KOPT-K1 (cell line): ENCODE data around the gene TNFRSF8.

Source experiments
- H3K27ac ChIP-seq: fragments of 200-600 bp; sonication (generic); 2 replicates; pipeline ENCODE4 v1.5.1; 2016; ENCODE audit warnings: antibody characterized with exemption, mild to moderate bottlenecking, low read depth, low read length; ENCODE audit not compliant: poor library complexity, severe bottlenecking
- H3K36me3 ChIP-seq: fragments of 200-600 bp; sonication (generic); 2 replicates; pipeline ENCODE4 v1.5.1; 2017; ENCODE audit warnings: antibody characterized with exemption, mild to moderate bottlenecking, low read length, moderate library complexity; ENCODE audit not compliant: insufficient read depth
- H3K9me3 ChIP-seq: fragments of 200-600 bp; sonication (generic); 2 replicates; pipeline ENCODE4 v1.5.1; 2017; ENCODE audit warnings: antibody characterized with exemption, low read length, mild to moderate bottlenecking; ENCODE audit not compliant: insufficient read depth, poor library complexity, severe bottlenecking

Gene TNFRSF8

DNA sequence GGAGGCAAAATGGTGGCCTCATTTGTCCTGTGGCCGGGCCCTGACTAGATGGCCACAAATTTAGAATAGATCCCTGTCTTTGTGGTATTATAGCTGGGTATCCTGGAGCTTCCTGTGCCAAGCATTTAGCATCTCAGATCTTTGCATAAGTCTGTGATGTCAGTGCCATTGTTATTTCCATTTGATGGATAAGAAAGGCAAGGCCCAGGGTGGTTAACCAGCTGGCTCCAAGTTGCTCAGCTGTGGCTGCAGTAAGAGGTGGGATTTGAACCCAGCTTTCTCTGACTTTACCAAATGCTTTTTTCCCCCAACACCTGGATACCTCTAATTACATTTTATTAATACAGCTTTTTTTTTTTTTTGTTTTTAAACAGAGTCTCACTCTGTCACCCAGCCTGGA lies 11.7 kb upstream of the TNFRSF8 start:
- no peak overlapping the region for H3K27ac ChIP-seq
- no peaks in the 10 kb centered on the region for H3K36me3 ChIP-seq
- no peaks in the 10 kb centered on the region for H3K9me3 ChIP-seq

DNA sequence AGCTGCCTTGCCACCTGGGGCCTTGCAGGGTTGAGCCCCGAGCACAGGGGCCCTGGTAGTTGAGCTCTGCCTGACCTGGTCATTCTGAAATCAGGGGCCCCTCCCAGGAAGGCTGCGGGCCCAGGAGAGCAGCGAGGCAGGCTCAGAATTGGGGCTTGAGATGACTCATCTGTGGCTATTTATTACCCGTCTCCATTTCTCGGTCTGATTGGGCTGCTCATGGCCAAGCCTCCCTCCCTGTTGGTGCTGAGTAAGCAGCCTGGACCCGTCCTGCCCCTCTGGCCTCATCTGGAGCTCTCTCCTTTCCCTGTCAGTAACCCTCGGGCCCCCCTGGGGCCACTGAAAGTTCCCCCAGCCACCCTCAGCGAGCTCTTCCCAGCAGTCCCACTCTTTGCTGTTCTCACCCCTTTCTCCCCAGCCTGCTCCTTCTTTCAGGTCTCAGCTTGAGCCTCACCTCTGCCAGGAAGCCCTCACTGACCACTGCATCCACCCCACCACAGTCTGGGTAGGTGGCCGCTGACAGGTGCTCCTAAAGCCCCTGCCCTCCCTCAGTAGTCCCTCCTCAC lies 11.0 kb upstream of the TNFRSF8 start:
- H3K36me3 ChIP-seq, result no peaks in the 10 kb centered on the region
- no peaks in the 10 kb centered on the region for H3K9me3 ChIP-seq
- H3K27ac ChIP-seq, result no peak overlapping the region

DNA sequence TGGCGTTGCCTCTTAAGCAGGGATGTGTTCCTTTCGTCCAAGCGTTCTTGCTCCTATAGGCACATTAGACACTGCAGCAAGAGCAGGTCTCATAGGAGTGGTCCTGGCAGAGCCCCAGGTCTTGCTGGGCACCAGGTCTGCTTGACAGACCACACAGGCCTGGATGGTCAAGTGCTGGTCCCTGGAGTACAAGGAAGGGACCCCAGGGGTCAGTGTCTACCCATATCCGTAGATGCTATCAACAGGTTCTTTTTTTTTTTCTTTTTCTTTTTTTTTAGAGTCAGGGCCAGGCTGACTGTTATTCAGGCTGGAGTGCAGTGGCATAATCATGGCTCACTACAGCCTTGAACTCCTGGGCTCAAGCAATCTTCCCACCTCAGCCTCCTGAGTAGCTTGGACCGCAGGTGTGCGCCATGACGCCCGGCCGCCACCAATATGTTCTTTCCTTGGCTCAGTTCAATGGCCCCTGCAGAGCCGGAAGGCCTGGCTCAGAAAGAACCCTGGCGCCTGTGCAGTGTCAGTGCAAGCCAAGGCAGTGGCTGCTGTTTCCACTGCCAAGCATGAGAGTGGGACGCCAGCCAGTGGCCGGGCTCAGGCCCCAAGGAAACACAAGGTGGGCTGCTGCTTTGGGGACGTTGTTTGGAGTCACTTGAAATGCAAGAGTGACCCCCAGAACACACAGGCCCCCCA lies 10.0 kb upstream of the TNFRSF8 start:
- Histone ChIP-seq H3K36me3 (no peaks in the 10 kb centered on the region), H3K9me3 (no peaks in the 10 kb centered on the region), H3K27ac (no peak overlapping the region)

DNA sequence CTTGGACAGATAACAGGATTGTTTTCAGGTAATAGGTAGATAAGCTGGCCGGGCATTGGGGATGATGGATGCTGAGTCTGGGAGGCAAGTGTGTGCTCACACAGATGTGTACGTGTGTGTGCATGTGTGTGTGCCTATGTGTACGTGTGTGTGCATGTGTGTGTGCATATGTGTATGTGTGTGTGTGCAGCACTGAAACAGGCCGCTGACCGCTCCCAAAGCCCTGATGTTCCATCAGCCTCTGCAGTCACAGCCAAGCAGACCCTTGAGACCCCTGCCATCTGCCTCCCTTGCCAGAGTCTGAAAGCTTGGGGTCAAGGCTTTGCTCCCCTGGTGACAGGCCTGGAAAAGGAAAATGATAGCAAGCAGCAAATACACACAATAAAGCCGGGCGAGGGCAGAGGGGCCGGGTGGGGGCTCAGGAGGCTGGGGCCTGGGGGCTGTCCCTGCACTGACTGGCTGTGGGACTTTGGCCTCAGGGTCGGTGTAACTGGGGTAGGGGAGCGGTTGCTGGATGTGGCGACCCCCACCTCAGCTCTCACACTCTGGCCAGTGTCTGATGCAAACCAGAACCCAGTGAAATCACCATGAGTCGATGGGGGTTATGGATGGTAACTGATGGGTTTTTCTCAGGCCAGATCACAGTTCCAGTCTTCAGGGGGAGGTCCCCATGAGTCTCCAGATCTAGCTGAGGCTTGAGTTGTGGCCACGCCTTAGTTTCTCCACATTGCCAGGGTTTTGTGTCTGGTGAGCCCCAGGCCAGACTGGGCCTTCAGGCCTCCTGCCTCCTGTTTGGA lies 9.2 kb upstream of the TNFRSF8 start:
- H3K36me3 ChIP-seq, result no peaks in the 10 kb centered on the region
- H3K27ac ChIP-seq, result no peak overlapping the region

DNA sequence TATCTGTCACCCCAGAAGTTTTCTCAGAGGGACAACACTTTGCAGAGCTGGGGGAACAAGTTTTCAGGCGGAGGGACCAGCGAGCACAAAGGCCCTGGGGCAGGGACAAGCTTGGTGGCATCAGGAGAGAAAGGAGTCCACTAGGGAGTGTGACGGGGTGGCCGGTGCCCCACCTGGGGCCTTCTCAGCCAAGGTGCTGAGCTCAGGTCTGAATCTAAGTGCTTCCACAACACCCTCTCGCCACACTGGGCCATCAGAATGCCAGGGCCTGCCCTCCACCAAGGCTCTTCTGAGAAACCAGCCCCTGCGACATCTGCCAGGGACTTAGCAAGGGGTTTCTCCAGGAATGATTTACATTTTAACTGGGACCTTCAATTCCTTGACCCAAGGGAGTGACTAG lies 7.8 kb upstream of the TNFRSF8 start:
- no peaks in the 10 kb centered on the region for H3K9me3 ChIP-seq
- H3K27ac ChIP-seq, result no peak overlapping the region
- H3K36me3 ChIP-seq, result no peaks in the 10 kb centered on the region

More for the DNA sequence above, 9.2 kb upstream of the TNFRSF8 start:
- no peaks in the 10 kb centered on the region for H3K9me3 ChIP-seq

DNA sequence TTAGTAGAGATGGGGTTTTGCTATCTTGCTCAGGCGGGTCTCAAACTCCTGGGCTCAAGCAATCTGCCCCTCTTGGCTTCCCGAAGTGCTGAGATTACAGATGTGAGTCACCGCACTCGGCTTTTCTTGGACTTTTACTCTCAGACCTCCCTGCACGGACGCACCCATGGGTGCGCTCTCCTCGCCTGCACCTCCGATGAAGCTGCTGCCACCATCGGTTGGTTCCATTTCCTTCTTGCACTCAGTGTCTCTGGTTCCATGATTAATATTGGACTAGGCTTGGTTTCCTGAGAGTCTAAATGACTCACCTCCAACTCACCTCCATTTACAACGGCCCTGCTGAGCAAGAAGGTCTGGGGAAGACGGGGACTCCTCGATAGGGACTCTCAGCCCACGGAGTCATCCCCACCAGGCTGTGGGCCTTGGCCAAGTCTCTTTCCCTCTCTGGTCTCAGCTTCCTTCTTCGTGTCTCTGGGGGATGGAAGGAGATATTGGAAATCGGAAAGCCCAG lies 6.7 kb upstream of the TNFRSF8 start:
- no peaks in the 10 kb centered on the region for H3K36me3 ChIP-seq
- no peak overlapping the region for H3K27ac ChIP-seq
- H3K9me3 ChIP-seq, result no peaks in the 10 kb centered on the region

DNA sequence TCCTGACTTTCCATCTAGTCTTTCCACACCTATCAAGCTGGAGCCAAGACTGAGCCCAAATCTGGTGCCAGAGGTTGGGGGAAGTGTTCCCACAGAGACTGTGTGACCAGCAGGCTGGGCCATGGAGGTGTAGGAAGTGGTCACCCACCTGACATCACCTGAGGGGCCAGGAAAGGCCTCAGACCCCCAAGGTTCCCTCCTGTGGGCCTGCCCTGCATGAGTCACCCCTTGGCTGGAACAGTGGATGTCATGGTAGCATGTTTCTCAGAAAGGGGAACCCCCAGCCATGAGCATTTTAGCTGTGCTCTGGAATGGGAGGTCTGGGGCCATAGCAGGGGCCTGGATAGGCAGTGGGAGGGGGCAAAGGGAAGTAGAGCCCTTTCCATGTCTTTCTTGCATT lies 5.7 kb upstream of the TNFRSF8 start:
- Histone ChIP-seq H3K27ac (no peak overlapping the region), H3K9me3 (no peaks in the 10 kb centered on the region), H3K36me3 (no peaks in the 10 kb centered on the region)

DNA sequence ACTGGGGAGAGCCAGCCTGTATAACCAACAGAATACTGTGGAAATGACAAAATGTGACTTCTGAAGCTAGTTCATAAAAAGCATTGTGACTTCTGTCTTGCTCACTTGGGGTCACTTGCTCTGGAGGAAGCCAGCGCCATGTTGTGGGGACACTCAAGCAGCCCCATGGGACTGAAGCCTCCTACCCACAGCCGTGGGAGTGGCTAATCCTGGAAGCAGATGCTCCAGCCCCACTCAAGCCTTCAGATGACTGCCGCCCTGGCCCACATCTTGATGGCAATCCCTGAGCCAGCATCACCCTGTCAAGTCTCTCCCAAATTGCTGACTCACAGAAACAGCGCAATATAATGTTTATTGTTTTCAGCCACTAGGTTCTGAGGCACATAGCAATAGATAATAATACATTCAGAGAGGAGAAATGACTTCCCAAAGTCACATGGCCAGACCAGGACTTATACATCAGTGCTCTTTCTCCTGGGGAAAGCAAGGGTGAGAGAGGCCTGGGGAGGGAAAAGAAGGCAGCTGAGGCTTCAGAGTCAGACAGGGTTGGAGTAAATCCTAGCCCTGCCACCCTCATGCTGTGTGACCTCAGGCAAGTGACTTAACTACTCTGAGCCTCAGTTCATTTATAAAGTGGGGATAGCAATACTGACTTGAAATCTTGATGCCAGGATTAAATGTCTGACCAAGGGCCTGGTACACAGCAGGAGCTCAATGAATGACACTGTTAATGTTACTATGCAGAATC lies 5.0 kb upstream of the TNFRSF8 start:
- Histone ChIP-seq H3K36me3 (no peaks in the 10 kb centered on the region), H3K27ac (no peak overlapping the region), H3K9me3 (no peaks in the 10 kb centered on the region)

DNA sequence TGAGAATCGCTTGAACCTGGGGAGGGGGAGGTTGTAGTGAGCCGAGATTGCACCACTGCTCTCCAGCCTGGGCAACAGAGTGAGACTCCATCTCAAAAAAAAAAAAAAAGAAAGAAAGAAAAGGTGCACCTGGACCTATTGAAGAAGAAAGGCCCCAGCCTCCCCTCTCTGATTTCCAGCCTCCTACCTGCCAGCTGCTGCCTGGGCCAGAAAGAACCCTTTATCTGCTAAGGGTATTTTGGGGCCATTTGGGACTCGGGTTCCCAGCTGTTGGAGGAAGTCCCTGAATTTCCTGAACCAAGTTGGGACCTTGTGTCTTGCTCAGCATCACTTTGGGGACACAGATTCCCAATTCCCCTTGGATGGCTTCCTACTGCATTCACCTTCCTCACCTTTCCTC lies 3.9 kb upstream of the TNFRSF8 start:
- Histone ChIP-seq H3K36me3 (no peaks in the 10 kb centered on the region), H3K27ac (no peak overlapping the region), H3K9me3 (no peaks in the 10 kb centered on the region)

DNA sequence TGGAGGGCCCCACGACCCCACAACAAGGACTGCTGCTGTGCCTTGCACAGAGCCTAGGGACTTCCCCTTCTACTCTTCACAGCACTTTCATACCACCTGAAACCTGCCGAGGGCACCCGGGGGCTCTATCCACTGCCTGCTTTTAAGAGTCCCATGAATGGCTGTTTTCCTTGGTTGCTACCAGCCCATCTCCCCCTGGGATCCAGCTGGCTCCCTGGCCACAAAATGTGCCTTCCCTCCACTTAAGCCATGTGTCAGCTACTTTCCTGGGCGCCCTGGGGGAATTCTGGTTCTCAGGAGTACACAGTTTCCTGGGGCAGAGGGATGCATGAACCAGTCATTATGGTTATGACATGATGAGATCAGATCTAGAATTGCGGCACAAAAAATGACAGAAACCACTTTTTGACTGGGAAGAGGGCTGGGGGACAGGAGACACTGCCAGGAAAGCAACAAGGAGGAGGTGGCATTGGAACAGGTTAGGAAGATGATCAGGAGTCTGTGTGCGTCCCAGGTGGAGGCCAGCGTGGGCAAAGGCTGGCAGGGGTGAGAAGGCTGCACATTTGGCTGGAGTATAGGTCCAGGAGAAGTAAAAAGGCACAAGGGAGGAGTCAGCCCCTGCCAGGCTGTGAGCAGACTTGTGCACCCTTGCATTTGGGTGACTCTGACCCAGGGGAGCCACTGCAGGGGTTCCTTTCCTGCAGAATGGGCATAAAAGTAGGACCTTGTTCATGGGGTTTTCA lies 3.2 kb upstream of the TNFRSF8 start:
- Histone ChIP-seq H3K27ac (no peak overlapping the region), H3K9me3 (no peaks in the 10 kb centered on the region), H3K36me3 (no peaks in the 10 kb centered on the region)

DNA sequence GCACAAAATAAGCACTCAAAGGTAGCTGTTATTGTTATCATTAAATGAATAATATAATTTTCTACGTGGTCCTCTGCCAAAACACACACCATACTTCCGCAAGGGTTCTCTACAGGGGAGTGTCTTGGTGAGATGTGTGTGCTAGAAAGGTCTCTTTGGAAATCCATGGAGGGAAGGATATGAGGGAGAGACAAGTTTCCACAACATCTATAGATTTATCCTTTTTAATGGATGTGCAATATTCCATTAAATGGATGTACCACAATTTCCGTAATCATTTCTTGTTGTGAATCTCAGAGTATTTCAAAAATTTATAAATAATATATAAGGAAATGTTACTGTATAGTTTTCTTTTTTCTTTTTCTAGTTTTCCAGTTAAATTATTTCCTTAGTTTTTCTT lies 2.6 kb upstream of the TNFRSF8 start:
- no peaks in the 10 kb centered on the region for H3K36me3 ChIP-seq
- no peak overlapping the region for H3K27ac ChIP-seq
- H3K9me3 ChIP-seq, result no peaks in the 10 kb centered on the region

DNA sequence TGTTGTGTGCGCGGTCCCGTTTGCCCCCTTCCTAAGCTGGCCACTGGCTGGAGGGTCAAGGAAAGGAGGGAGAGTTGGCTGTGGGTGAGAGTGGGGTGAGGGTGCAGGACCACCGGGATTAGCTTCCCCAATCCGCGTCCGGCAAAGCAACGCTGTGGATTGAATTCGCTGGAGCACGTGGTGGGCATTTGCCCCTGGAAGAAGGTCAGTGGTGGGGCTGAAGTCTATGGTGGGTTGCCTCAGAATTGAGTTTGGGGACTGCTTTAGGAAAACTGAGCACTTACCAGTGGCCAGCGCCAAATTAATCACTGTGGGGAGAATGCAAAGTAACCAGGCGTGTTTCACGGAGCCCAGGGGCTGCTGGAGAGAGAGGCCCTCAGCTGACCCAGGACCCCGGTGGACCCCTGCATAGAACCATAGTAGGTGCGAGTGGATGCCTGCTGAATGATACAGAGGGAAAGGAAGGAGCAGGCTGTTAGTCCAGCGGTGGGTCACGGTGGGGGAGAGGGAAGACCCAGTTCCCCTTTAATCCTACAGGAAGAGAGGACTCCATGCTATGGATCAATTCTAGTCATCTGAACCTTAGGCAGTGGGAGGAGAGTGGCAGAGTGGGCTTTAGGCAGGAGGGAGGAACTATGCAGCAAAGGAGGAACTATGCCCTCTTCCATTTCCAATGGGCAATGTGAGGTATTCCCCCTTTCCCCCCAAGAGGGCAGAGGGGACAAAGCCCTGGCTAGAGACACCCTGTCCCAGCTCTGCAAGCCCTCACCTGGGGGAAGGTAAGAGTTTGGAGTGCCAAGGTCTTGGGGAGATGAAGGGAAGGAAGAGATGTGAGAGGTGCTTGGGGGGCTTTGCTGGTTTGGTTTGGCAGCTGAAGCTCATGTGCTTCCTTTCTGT lies 1.2 kb downstream of the TNFRSF8 start:
- H3K9me3 ChIP-seq, result no peaks in the 10 kb centered on the region
- peak overlapping the region; percentile 56 for H3K27ac ChIP-seq
- H3K36me3 ChIP-seq, result no peaks in the 10 kb centered on the region

DNA sequence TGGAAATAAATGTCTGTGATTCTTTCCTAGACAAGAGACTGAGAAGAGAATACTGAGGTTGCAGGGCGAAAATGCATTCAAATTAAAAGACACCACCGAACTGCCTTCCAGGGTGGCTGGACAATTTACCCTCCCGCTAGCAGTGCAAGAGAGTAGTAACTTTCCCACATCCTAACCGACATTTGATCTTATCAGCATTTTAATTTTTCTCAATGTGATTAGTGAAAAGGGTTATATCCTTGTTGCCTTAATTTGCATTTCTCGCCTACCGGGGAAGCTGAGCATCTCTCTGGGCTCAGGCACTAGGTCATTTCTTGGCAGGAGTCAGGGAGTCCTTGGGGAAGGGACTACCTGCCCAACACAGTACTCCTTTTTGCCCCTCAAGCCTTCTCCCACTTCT lies 2.8 kb downstream of the TNFRSF8 start:
- no peaks in the 10 kb centered on the region for H3K9me3 ChIP-seq
- H3K36me3 ChIP-seq, result no peaks in the 10 kb centered on the region
- peak overlapping the region; percentile 17 for H3K27ac ChIP-seq
